ENCODE data around the gene GNB4.

GNB4 gene

GRCh38 chr3:179451265-179452175 lies at the start of gene GNB4:
TSS of gene GNB4 (minus strand) at chr3:179451470. CDS start at chr3:179426200, 25,270 bp downstream.
- 0 out of 2 replicates have a peak, but pooled peaks cover 2% of the 10 kb centered on the region for H3K27me3 ChIP-seq (ENCODE audit: low read depth)
- peak within 1 kb of the TSS; percentile 60 for H3K4me3 ChIP-seq
- H3K36me3 ChIP-seq (replicated peaks) = no peaks in the 10 kb centered on the region
- no peaks in the 10 kb centered on the region for H3K9me3 ChIP-seq
- in situ Hi-C loops (cut with MboI; ENCODE audit: low sequenced_read_pairs) = no loop called here
- peak; percentile 76 to 88 for DNase-seq (ENCODE audit: low spot score in 2 of 2)
- peaks cover 28% of the 10 kb centered on the region for H3K4me1 ChIP-seq

- no peaks in the 10 kb centered on the region for H3K4me1 ChIP-seq
- DNase-seq (ENCODE audit: low spot score in 2 of 2) = no peak
- no peaks in the 10 kb centered on the region; the same call in 1 of the 2 replicates for H3K9me3 ChIP-seq
- H3K4me3 ChIP-seq = no peak overlapping the region
- H3K36me3 ChIP-seq (replicated peaks) = no peaks in the 10 kb centered on the region
- in situ Hi-C loops (cut with MboI; ENCODE audit: low sequenced_read_pairs) = no loop called here
- H3K27me3 ChIP-seq (ENCODE audit: low read depth) = no peaks in the 10 kb centered on the region
These were observed 44.2 kb upstream of the GNB4 start for GRCh38 chr3:179495483-179495882.

- Histone ChIP-seq H3K9me3 (no peaks in the 10 kb centered on the region; the same call in 1 of the 2 replicates), H3K4me3 (no peak overlapping the region), H3K27me3 (ENCODE audit: low read depth) (no peaks in the 10 kb centered on the region), H3K36me3 (replicated peaks) (no peaks in the 10 kb centered on the region), H3K4me1 (no peaks in the 10 kb centered on the region)
- DNase-seq (ENCODE audit: low spot score in 2 of 2) = no peak
- in situ Hi-C loops (cut with MboI; ENCODE audit: low sequenced_read_pairs) = no loop called here
These were observed 42.0 kb upstream of the GNB4 start for GRCh38 chr3:179493260-179493659.

GRCh38 chr3:179488213-179488612 lies 36.9 kb upstream of the GNB4 start:
- Histone ChIP-seq H3K4me1 (no peaks in the 10 kb centered on the region), H3K9me3 (no peaks in the 10 kb centered on the region; the same call in 1 of the 2 replicates), H3K27me3 (ENCODE audit: low read depth) (no peaks in the 10 kb centered on the region), H3K36me3 (replicated peaks) (no peaks in the 10 kb centered on the region), H3K4me3 (no peak overlapping the region)
- DNase-seq (ENCODE audit: low spot score in 2 of 2) = no peak
- in situ Hi-C loops (cut with MboI; ENCODE audit: low sequenced_read_pairs) = no loop called here

GRCh38 chr3:179486806-179487205 lies 35.5 kb upstream of the GNB4 start:
- no peaks in the 10 kb centered on the region for H3K27me3 ChIP-seq (ENCODE audit: low read depth)
- H3K36me3 ChIP-seq (replicated peaks) = no peaks in the 10 kb centered on the region
- no peak for DNase-seq (ENCODE audit: low spot score in 2 of 2)
- H3K9me3 ChIP-seq = no peaks in the 10 kb centered on the region
- no peak overlapping the region for H3K4me3 ChIP-seq
- H3K4me1 ChIP-seq = no peaks in the 10 kb centered on the region
- in situ Hi-C loops (cut with MboI; ENCODE audit: low sequenced_read_pairs) = no loop called here

- Histone ChIP-seq H3K4me1 (no peaks in the 10 kb centered on the region), H3K36me3 (replicated peaks) (no peaks in the 10 kb centered on the region), H3K27me3 (ENCODE audit: low read depth) (no peaks in the 10 kb centered on the region), H3K4me3 (no peak overlapping the region), H3K9me3 (no peaks in the 10 kb centered on the region; the same call in 1 of the 2 replicates)
- in situ Hi-C loops (cut with MboI; ENCODE audit: low sequenced_read_pairs) = no loop called here
- no peak for DNase-seq (ENCODE audit: low spot score in 2 of 2)
These were observed 31.6 kb upstream of the GNB4 start for GRCh38 chr3:179482857-179483256.

GRCh38 chr3:179476215-179476614 lies 24.9 kb upstream of the GNB4 start:
- in situ Hi-C loops (cut with MboI; ENCODE audit: low sequenced_read_pairs) = no loop called here
- H3K36me3 ChIP-seq (replicated peaks) = no peaks in the 10 kb centered on the region

GRCh38 chr3:179474480-179474879 lies 23.2 kb upstream of the GNB4 start:
- in situ Hi-C loops (cut with MboI; ENCODE audit: low sequenced_read_pairs) = no loop called here
- no peak overlapping the region for H3K4me3 ChIP-seq
- no peak for DNase-seq (ENCODE audit: low spot score in 2 of 2)

More at GRCh38 chr3:179476215-179476614, 24.9 kb upstream of the GNB4 start:
- H3K27me3 ChIP-seq (ENCODE audit: low read depth) = no peaks in the 10 kb centered on the region
- no peaks in the 10 kb centered on the region; the same call in 1 of the 2 replicates for H3K9me3 ChIP-seq
- no peak overlapping the region for H3K4me3 ChIP-seq
- no peaks in the 10 kb centered on the region for H3K4me1 ChIP-seq
- DNase-seq (ENCODE audit: low spot score in 2 of 2) = no peak

GRCh38 chr3:179473565-179473964 lies 22.3 kb upstream of the GNB4 start:
- DNase-seq (ENCODE audit: low spot score in 2 of 2) = no peak
- H3K9me3 ChIP-seq = no peaks in the 10 kb centered on the region
- H3K4me3 ChIP-seq = no peak overlapping the region
- no peaks in the 10 kb centered on the region for H3K27me3 ChIP-seq (ENCODE audit: low read depth)
- no peaks in the 10 kb centered on the region for H3K4me1 ChIP-seq
- H3K36me3 ChIP-seq (replicated peaks) = no peaks in the 10 kb centered on the region
- in situ Hi-C loops (cut with MboI; ENCODE audit: low sequenced_read_pairs) = no loop called here

More at GRCh38 chr3:179474480-179474879, 23.2 kb upstream of the GNB4 start:
- Histone ChIP-seq H3K9me3 (no peaks in the 10 kb centered on the region; the same call in 1 of the 2 replicates), H3K36me3 (replicated peaks) (no peaks in the 10 kb centered on the region), H3K4me1 (no peaks in the 10 kb centered on the region), H3K27me3 (ENCODE audit: low read depth) (no peaks in the 10 kb centered on the region)

GRCh38 chr3:179464323-179465092 lies 13.2 kb upstream of the GNB4 start:
- Histone ChIP-seq H3K4me3 (no peak overlapping the region), H3K4me1 (no peaks in the 10 kb centered on the region), H3K36me3 (replicated peaks) (no peaks in the 10 kb centered on the region), H3K9me3 (no peaks in the 10 kb centered on the region), H3K27me3 (ENCODE audit: low read depth) (no peaks in the 10 kb centered on the region)
- in situ Hi-C loops (cut with MboI; ENCODE audit: low sequenced_read_pairs) = no loop called here
- no peak for DNase-seq (ENCODE audit: low spot score in 2 of 2)

GRCh38 chr3:179463319-179463718 lies 12.0 kb upstream of the GNB4 start:
- no peak for DNase-seq (ENCODE audit: low spot score in 2 of 2)
- H3K4me1 ChIP-seq = no peaks in the 10 kb centered on the region
- in situ Hi-C loops (cut with MboI; ENCODE audit: low sequenced_read_pairs) = no loop called here

GRCh38 chr3:179460260-179460659 lies 9.0 kb upstream of the GNB4 start:
- no peaks in the 10 kb centered on the region for H3K36me3 ChIP-seq (replicated peaks)
- no peaks in the 10 kb centered on the region for H3K9me3 ChIP-seq
- no peak overlapping the region for H3K4me3 ChIP-seq
- no peak for DNase-seq (ENCODE audit: low spot score in 2 of 2)
- H3K4me1 ChIP-seq = no peaks in the 10 kb centered on the region
- peaks cover 3% of the 10 kb centered on the region; the same call in 1 of the 2 replicates for H3K27me3 ChIP-seq (ENCODE audit: low read depth)
- in situ Hi-C loops (cut with MboI; ENCODE audit: low sequenced_read_pairs) = no loop called here

More at GRCh38 chr3:179463319-179463718, 12.0 kb upstream of the GNB4 start:
- H3K27me3 ChIP-seq (ENCODE audit: low read depth) = no peaks in the 10 kb centered on the region
- no peaks in the 10 kb centered on the region for H3K9me3 ChIP-seq
- H3K4me3 ChIP-seq = no peak overlapping the region
- no peaks in the 10 kb centered on the region for H3K36me3 ChIP-seq (replicated peaks)

- Histone ChIP-seq H3K4me1 (peaks cover 15% of the 10 kb centered on the region), H3K27me3 (ENCODE audit: low read depth) (peaks cover 3% of the 10 kb centered on the region; the same call in 1 of the 2 replicates), H3K36me3 (replicated peaks) (no peaks in the 10 kb centered on the region), H3K9me3 (no peaks in the 10 kb centered on the region), H3K4me3 (no peak overlapping the region)
- in situ Hi-C loops (cut with MboI; ENCODE audit: low sequenced_read_pairs) = no loop called here
- DNase-seq (ENCODE audit: low spot score in 2 of 2) = no peak
These were observed 4.7 kb upstream of the GNB4 start for GRCh38 chr3:179455954-179456353.

GRCh38 chr3:179454887-179455286 lies 3.6 kb upstream of the GNB4 start:
- H3K27me3 ChIP-seq (ENCODE audit: low read depth) = peaks cover 3% of the 10 kb centered on the region; the same call in 1 of the 2 replicates

More at GRCh38 chr3:179454887-179455286, 3.6 kb upstream of the GNB4 start:
- in situ Hi-C loops (cut with MboI; ENCODE audit: low sequenced_read_pairs) = no loop called here
- DNase-seq (ENCODE audit: low spot score in 2 of 2) = no peak
- Histone ChIP-seq H3K4me1 (peaks cover 17% of the 10 kb centered on the region), H3K4me3 (no peak overlapping the region), H3K9me3 (no peaks in the 10 kb centered on the region), H3K36me3 (replicated peaks) (no peaks in the 10 kb centered on the region)

Measured in HAP-1 (cell line).